GM12878 (cell line): ENCODE results near the gene ERC1. TPM values are rescaled to one million over a fixed set of nuclear protein-coding genes. Genes with fewer than 3 reads are reported as not detected.
A peak's percentile ranks its signal among the peaks of the same experiment; 100 is the strongest.

Experiments used
- ATAC-seq: fragments of 200-7000 bp; cut with Tn5 transposase; 3 replicates; pipeline ENCODE4 v1.9.1; 2020; ENCODE audit warnings: mild to moderate bottlenecking, moderate library complexity
- BruUV-seq: library from RNA; stranded (reverse); fragments of 400-500 nt; replicated peaks from 2 replicates; lab custom pipeline; 2021; lab: Mats Ljungman, UMichigan
- CTCF ChIA-PET: fragments of 300-600 bp; sonication (Branson Sonifier 250); formaldehyde crosslinking; extraction: SDS; loops from one replicate; lab custom pipeline; 2021; ENCODE audit warnings: inconsistent platforms; lab: Yijun Ruan, JAX
- POLR2A ChIA-PET: fragments of 350-600 bp; formaldehyde crosslinking; extraction: SDS; loops from one replicate; lab custom pipeline; 2021; ENCODE audit warnings: inconsistent platforms; lab: Charles Lee
- RAD21 ChIA-PET: fragments of 300-600 bp; sonication (Branson Sonifier 250); formaldehyde crosslinking; loops from one replicate; lab custom pipeline; 2023; ENCODE audit warnings: antibody characterized with exemption; ENCODE audit not compliant: unreplicated experiment; lab: Charles Lee
- SMC1A ChIA-PET: fragments of 300-600 bp; sonication (Branson Sonifier 250); formaldehyde crosslinking; loops from one replicate; lab custom pipeline; 2023; ENCODE audit not compliant: unreplicated experiment, uncharacterized antibody; lab: Charles Lee
- DNase-seq: peaks from one replicate; pipeline ENCODE4 v3.0.0-alpha.2; 2011; ENCODE audit warnings: low read depth, low spot score
- FAIRE-seq: peaks from 3 replicates; lab custom pipeline; 2011; peaks lifted over from hg19 to GRCh38; lab: Jason Lieb, UNC
- H2AFZ ChIP-seq: 2 replicates; pipeline ENCODE4 v1.6.0; 2011; ENCODE audit warnings: low read depth, low read length, control low read depth; ENCODE audit not compliant: control insufficient read depth
- H3K27ac ChIP-seq: 2 replicates; pipeline ENCODE4 v1.5.1; 2011; ENCODE audit warnings: control low read depth; ENCODE audit not compliant: control insufficient read depth, insufficient read depth
- H3K27me3 ChIP-seq, 2 experiments: replicated peaks in 1 of 2; 2 replicates each; pipeline versions ENCODE4 v1.6.0 to v1.6.1; 2011; ENCODE audit warnings: low read length in 1 of 2; ENCODE audit not compliant: control insufficient read depth in 2 of 2, insufficient read depth in 2 of 2
- H3K36me3 ChIP-seq, 2 experiments: 2 replicates each; pipeline ENCODE4 v1.5.1; 2011; ENCODE audit warnings: low read length in 1 of 2; ENCODE audit not compliant: control insufficient read depth in 2 of 2, insufficient read depth in 2 of 2
- H3K4me1 ChIP-seq: 2 replicates; pipeline ENCODE4 v1.6.1; 2011; ENCODE audit warnings: mild to moderate bottlenecking, low read length, moderate library complexity, mixed read lengths; ENCODE audit not compliant: control insufficient read depth, insufficient read depth
- H3K4me2 ChIP-seq: 2 replicates; pipeline ENCODE4 v1.6.0; 2011; ENCODE audit warnings: control low read depth; ENCODE audit not compliant: control insufficient read depth, insufficient read depth
- H3K4me3 ChIP-seq: fragments of 200-600 bp; sonication (generic); 2 replicates; pipeline ENCODE4 v1.5.1; 2016
- H3K79me2 ChIP-seq: 2 replicates; pipeline ENCODE4 v1.6.0; 2011; ENCODE audit warnings: low read length; ENCODE audit not compliant: control insufficient read depth, insufficient read depth
- H3K9ac ChIP-seq: 2 replicates; pipeline ENCODE4 v1.8.0; 2011; ENCODE audit warnings: low read length, control low read depth, mixed read lengths; ENCODE audit not compliant: control insufficient read depth, insufficient read depth
- H3K9me3 ChIP-seq: replicated peaks from 3 replicates; pipeline ENCODE4 v1.5.1; 2011; ENCODE audit warnings: mild to moderate bottlenecking, low read length; ENCODE audit not compliant: control insufficient read depth, insufficient read depth
- H4K20me1 ChIP-seq: 2 replicates; pipeline ENCODE4 v1.6.0; 2011; ENCODE audit not compliant: control insufficient read depth, insufficient read depth
- CEBPZ ChIP-seq: fragments of 150-350 bp; IDR thresholded peaks from 2 replicates; pipeline ENCODE4 v1.6.1; 2016; ENCODE audit warnings: low read depth, low read length
- E4F1 ChIP-seq: fragments of 450-650 bp; IDR thresholded peaks from 2 replicates; pipeline ENCODE4 v1.6.1; 2018; ENCODE audit warnings: borderline replicate concordance, mild to moderate bottlenecking; ENCODE audit not compliant: partially characterized antibody
- ESRRA ChIP-seq: IDR thresholded peaks from 2 replicates; pipeline ENCODE4 v1.6.1; 2012; ENCODE audit warnings: mild to moderate bottlenecking, low read length, improper control_type of control experiment
- FOXM1 ChIP-seq: IDR thresholded peaks from 2 replicates; pipeline ENCODE4 v1.6.1; 2012; ENCODE audit warnings: low read depth, mild to moderate bottlenecking, inconsistent platforms, low read length, moderate library complexity
- IKZF1 ChIP-seq: fragments of 450-650 bp; conservative IDR thresholded peaks from 2 replicates; pipeline ENCODE4 v1.6.1; 2017; ENCODE audit warnings: antibody characterized with exemption, mild to moderate bottlenecking
- IRF5 ChIP-seq: fragments of 450-650 bp; IDR thresholded peaks from 2 replicates; pipeline ENCODE4 v1.6.1; 2017; ENCODE audit warnings: borderline replicate concordance
- MYC ChIP-seq: IDR thresholded peaks from 2 replicates; pipeline ENCODE4 v1.6.1; 2011; ENCODE audit warnings: mild to moderate bottlenecking, low read length, moderate library complexity, inconsistent platforms; ENCODE audit not compliant: insufficient read depth, insufficient replicate concordance, insufficient read length, severe bottlenecking
- NFYA ChIP-seq: IDR thresholded peaks from 2 replicates; pipeline ENCODE4 v1.6.1; 2011; ENCODE audit warnings: low read depth, mild to moderate bottlenecking, low read length, improper control_type of control experiment, borderline replicate concordance
- NRF1 ChIP-seq: conservative IDR thresholded peaks from 2 replicates; pipeline ENCODE4 v1.6.1; 2011; ENCODE audit warnings: mild to moderate bottlenecking, low read depth, low read length, improper control_type of control experiment
- RAD51 ChIP-seq: fragments of 450-650 bp; IDR thresholded peaks from 2 replicates; pipeline ENCODE4 v1.6.1; 2016; ENCODE audit warnings: moderate library complexity, mild to moderate bottlenecking, inconsistent platforms
- RELB ChIP-seq: fragments of 450-650 bp; IDR thresholded peaks from 2 replicates; pipeline ENCODE4 v1.6.1; 2017; ENCODE audit warnings: low read depth, mild to moderate bottlenecking, moderate library complexity
- ZNF622 ChIP-seq: fragments of 450-650 bp; IDR thresholded peaks from 2 replicates; pipeline ENCODE4 v1.6.1; 2017; ENCODE audit warnings: mild to moderate bottlenecking, inconsistent platforms
- WGBS: methylation state at CpG from one replicate; pipeline ENCODE4 v1.1.6; 2016; ENCODE audit warnings: low lambda C conversion rate; ENCODE audit not compliant: insufficient replicate concordance, insufficient coverage; ENCODE audit errors: missing lambda C conversion rate; 5-methylcytosine and 5-hydroxymethylcytosine counted together
- in situ Hi-C: fragments of 300-500 bp; cut with MboI; formaldehyde crosslinking; loops from 9 replicates; pipeline ENCODE4 v1.14.3; 2018; ENCODE audit warnings: mixed read lengths
- intact Hi-C: fragments of 100-400 bp; cut with micrococcal nuclease; formaldehyde crosslinking; loops from one replicate; pipeline ENCODE4 v1.14.2; 2022; ENCODE audit not compliant: unreplicated experiment
- polyA plus RNA-seq, 11 experiments: library from polyadenylated mRNA; depleted of rRNA in 4 of 11; unstranded in 6 of 11; stranded (reverse) in 5 of 11; fragments of >200 nt; fragmentation: Nextera tagmentation in 4 of 11; fragmentation: Illumina TruSeq in 1 of 11; extraction: Ambion mirVana in 4 of 11; extraction: Trizol in 1 of 11; gene quantifications; 1 replicate in 1 of 11; 2 replicates in 10 of 11; pipeline versions ENCODE4 v1.2.1 to v1.2.3, GENCODE V29; 2011 to 2016; ENCODE audit warnings: inconsistent platforms in 2 of 11, missing spikeins in 2 of 11, low read depth in 1 of 11
- total RNA-seq, 4 experiments: library from RNA; depleted of rRNA in 3 of 4; stranded (reverse); fragments of >200 nt in 3 of 4; fragmentation: Illumina TruSeq in 1 of 4; extraction: Trizol in 1 of 4; gene quantifications; 2 replicates each; pipeline versions ENCODE4 v1.2.1 to v1.2.3, GENCODE V29; 2013 to 2021

The ERC1 gene
- total and polyA plus RNA-seq, 10 of the 15 experiments (the other 5 are each of a cell fraction or from before 2014, with no cell fraction given) = 0.75 to 8.0 (median 5.0) TPM

GRCh38 chr12:1083151-1083888, 92.3 kb downstream of the ERC1 start:
- H3K27ac ChIP-seq = peak overlapping the region; percentile 8; the same call in 1 of the 2 replicates
- H3K9ac ChIP-seq = no peak overlapping the region
- ChIA-PET SMC1A (interaction anchor here (0.9 to 2.4 kb wide), 9 partner anchors 8 to 138 kb away, joined by 3 to 24 read pairs (median 4); no protein-coding TSS in a partner anchor), POLR2A (interaction anchor here (0.9 kb wide), 1 partner anchor 10 kb away, joined by 6 read pairs; no protein-coding TSS in a partner anchor), RAD21 (interaction anchor here (0.5 to 3.9 kb wide), 4 partner anchors 9 to 667 kb away, joined by 3 to 33 read pairs (median 3); no protein-coding TSS in a partner anchor), CTCF (interaction anchor here (0.7 to 2.1 kb wide), 10 partner anchors 10 to 268 kb away, joined by 3 to 44 read pairs (median 4); partner anchors contain the start of gene RAD52)
- H3K9me3 ChIP-seq = no peaks in the 10 kb centered on the region; the same call in 2 of the 3 replicates
- intact Hi-C loops = loop anchor here (5.0 kb wide), 1 partner anchor 131 kb away; no protein-coding TSS in a partner anchor
- ATAC-seq = peak; percentile 14; the same call in 2 of the 3 replicates
- no peaks in the 10 kb centered on the region for H3K27me3 ChIP-seq
- H3K4me3 ChIP-seq = no peak overlapping the region
- H3K4me2 ChIP-seq = peak overlapping the region; percentile 22; the same call in 1 of the 2 replicates
- FAIRE-seq = no peak
- no peak for DNase-seq
- H2AFZ ChIP-seq = no peak overlapping the region
- H3K36me3 ChIP-seq = no peaks in the 10 kb centered on the region
- no TSS peak for BruUV-seq
- TF ChIP-seq FOXM1 (no peak), IRF5 (no peak), RAD51 (no peak), NFYA (no peak), MYC (no peak), IKZF1 (no peak), CEBPZ (no peak), ZNF622 (no peak), ESRRA (no peak), NRF1 (no peak), E4F1 (no peak), RELB (no peak)
- no peaks in the 10 kb centered on the region for H3K79me2 ChIP-seq
- H3K4me1 ChIP-seq = peaks cover 3% of the 10 kb centered on the region; the same call in 1 of the 2 replicates
- WGBS = 87% methylated on average over 12 of the region's 12 CpGs
- no peaks in the 10 kb centered on the region for H4K20me1 ChIP-seq
- in situ Hi-C loops = no loop called here
